ENCODE data around the gene NOL12.

NOL12 gene

DNA sequence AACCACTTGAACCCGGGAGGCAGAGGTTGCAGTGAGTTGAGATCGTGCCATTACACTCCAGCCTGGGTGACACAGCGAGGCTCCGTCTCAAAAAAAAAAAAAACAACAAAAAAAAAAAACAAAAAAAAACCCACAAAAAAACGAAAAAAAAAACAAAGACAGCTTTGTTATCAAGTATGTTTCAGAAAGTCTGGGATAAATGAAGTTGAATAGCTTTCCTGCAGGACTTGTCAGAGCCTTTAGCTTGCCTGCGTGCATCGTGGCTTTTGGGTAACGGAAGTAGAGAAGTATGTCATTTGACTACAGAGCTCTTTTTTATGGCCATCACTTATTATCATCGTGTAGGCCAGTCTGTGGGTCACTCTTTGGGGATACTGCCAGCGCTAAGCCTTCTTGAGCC is 25.3 kb downstream of the NOL12 start:
- Histone ChIP-seq H3K4me3 (replicated peaks; ENCODE audit: insufficient read depth, low read length) (no peak overlapping the region), H3K27me3 (ENCODE audit: insufficient read depth, poor library complexity, severe bottlenecking) (no peaks in the 10 kb centered on the region), H3K27ac (replicated peaks) (no peak overlapping the region)
- no peak for DNase-seq (ENCODE audit: low read depth in 1 of 2, low spot score in 1 of 2)
- TF ChIP-seq, protein P1, sequence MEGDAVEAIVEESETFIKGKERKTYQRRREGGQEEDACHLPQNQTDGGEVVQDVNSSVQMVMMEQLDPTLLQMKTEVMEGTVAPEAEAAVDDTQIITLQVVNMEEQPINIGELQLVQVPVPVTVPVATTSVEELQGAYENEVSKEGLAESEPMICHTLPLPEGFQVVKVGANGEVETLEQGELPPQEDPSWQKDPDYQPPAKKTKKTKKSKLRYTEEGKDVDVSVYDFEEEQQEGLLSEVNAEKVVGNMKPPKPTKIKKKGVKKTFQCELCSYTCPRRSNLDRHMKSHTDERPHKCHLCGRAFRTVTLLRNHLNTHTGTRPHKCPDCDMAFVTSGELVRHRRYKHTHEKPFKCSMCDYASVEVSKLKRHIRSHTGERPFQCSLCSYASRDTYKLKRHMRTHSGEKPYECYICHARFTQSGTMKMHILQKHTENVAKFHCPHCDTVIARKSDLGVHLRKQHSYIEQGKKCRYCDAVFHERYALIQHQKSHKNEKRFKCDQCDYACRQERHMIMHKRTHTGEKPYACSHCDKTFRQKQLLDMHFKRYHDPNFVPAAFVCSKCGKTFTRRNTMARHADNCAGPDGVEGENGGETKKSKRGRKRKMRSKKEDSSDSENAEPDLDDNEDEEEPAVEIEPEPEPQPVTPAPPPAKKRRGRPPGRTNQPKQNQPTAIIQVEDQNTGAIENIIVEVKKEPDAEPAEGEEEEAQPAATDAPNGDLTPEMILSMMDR (IDR thresholded peaks at IDR 0.05; ENCODE audit: insufficient read depth, low read length): no peak
- TF ChIP-seq POLR2AphosphoS5 (IDR thresholded peaks at IDR 0.05; ENCODE audit: low read depth) (no peak), GABPA (IDR thresholded peaks at IDR 0.05; ENCODE audit: low read depth) (no peak), SPI1 (IDR thresholded peaks at IDR 0.05; ENCODE audit: borderline replicate concordance, low read depth) (no peak)
- TF ChIP-seq, protein P2, sequence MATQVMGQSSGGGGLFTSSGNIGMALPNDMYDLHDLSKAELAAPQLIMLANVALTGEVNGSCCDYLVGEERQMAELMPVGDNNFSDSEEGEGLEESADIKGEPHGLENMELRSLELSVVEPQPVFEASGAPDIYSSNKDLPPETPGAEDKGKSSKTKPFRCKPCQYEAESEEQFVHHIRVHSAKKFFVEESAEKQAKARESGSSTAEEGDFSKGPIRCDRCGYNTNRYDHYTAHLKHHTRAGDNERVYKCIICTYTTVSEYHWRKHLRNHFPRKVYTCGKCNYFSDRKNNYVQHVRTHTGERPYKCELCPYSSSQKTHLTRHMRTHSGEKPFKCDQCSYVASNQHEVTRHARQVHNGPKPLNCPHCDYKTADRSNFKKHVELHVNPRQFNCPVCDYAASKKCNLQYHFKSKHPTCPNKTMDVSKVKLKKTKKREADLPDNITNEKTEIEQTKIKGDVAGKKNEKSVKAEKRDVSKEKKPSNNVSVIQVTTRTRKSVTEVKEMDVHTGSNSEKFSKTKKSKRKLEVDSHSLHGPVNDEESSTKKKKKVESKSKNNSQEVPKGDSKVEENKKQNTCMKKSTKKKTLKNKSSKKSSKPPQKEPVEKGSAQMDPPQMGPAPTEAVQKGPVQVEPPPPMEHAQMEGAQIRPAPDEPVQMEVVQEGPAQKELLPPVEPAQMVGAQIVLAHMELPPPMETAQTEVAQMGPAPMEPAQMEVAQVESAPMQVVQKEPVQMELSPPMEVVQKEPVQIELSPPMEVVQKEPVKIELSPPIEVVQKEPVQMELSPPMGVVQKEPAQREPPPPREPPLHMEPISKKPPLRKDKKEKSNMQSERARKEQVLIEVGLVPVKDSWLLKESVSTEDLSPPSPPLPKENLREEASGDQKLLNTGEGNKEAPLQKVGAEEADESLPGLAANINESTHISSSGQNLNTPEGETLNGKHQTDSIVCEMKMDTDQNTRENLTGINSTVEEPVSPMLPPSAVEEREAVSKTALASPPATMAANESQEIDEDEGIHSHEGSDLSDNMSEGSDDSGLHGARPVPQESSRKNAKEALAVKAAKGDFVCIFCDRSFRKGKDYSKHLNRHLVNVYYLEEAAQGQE (IDR thresholded peaks at IDR 0.05; ENCODE audit: insufficient replicate concordance, low read depth): no peak

DNA sequence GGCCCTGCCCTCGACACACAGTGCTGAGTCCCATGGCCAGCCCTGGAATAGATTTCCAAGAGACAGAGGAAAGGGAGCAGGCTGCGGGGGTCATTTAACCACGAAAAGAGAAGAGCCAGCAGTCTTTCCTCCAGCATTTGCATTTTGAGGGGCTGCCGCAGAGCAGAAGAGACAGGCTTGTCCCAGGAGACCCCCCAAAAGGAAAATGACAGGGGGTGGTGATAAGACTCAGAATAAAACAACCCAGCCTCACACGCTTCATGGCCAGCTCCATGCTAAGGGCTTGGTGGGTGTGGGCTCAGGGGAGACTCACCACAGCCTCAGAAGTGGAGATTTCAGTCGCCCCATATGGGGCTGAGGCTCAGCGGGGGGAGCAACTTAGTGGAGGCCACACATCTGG is 27.6 kb downstream of the NOL12 start:
- TF ChIP-seq GABPA (IDR thresholded peaks at IDR 0.05; ENCODE audit: low read depth) (no peak), SPI1 (IDR thresholded peaks at IDR 0.05; ENCODE audit: borderline replicate concordance, low read depth) (no peak), POLR2AphosphoS5 (IDR thresholded peaks at IDR 0.05; ENCODE audit: low read depth) (no peak)
- TF ChIP-seq, protein P1 (IDR thresholded peaks at IDR 0.05; ENCODE audit: insufficient read depth, low read length): no peak
- TF ChIP-seq, protein P2 (IDR thresholded peaks at IDR 0.05; ENCODE audit: insufficient replicate concordance, low read depth): no peak
- DNase-seq (ENCODE audit: low read depth in 1 of 2, low spot score in 1 of 2): no peak
- H3K27ac ChIP-seq (replicated peaks): no peak overlapping the region
- H3K4me3 ChIP-seq (replicated peaks; ENCODE audit: insufficient read depth, low read length): no peak overlapping the region
- no peaks in the 10 kb centered on the region for H3K27me3 ChIP-seq (ENCODE audit: insufficient read depth, poor library complexity, severe bottlenecking)

DNA sequence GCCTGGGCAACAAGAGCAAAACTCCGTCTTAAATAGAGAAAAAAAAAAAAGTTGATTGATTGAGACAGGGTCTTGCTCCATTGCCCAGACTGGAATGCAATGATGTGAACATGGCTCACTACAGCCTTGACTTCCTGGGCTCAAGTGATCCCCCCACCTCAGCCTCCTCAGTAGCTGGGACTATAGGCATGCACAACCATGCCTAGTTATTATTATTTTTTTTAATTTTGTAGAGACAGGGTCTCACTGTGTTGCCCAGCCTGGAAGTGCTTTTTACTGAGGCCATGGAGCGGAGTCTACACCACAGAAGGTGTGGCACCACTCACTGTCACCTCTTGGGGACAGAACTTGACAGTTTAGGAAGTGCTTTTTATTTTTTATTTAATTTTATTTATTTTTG is 28.5 kb downstream of the NOL12 start:
- H3K4me3 ChIP-seq (replicated peaks; ENCODE audit: insufficient read depth, low read length): no peak overlapping the region
- DNase-seq (ENCODE audit: low read depth in 1 of 2, low spot score in 1 of 2): no peak
- no peak for TF ChIP-seq POLR2AphosphoS5 (IDR thresholded peaks at IDR 0.05; ENCODE audit: low read depth)
- no peak for TF ChIP-seq SPI1 (IDR thresholded peaks at IDR 0.05; ENCODE audit: borderline replicate concordance, low read depth)
- no peak for TF ChIP-seq GABPA (IDR thresholded peaks at IDR 0.05; ENCODE audit: low read depth)
- TF ChIP-seq, protein P2 (IDR thresholded peaks at IDR 0.05; ENCODE audit: insufficient replicate concordance, low read depth): no peak
- TF ChIP-seq, protein P1 (IDR thresholded peaks at IDR 0.05; ENCODE audit: insufficient read depth, low read length): no peak
- no peaks in the 10 kb centered on the region for H3K27me3 ChIP-seq (ENCODE audit: insufficient read depth, poor library complexity, severe bottlenecking)
- no peak overlapping the region for H3K27ac ChIP-seq (replicated peaks)
